ENCODE data around the gene INTS11.

Gene INTS11

GRCh38 chr1:1342061-1342562 is 17.7 kb upstream of the INTS11 start:
- no peak for TF ChIP-seq ZNF565 (CRISPR knock-in tag; conservative IDR thresholded peaks at IDR 0.05; ENCODE audit: low read depth)
- no peak for TF ChIP-seq OSR1 (CRISPR knock-in tag; IDR thresholded peaks at IDR 0.05)
- no peak for TF ChIP-seq ISL1 (CRISPR knock-in tag; IDR thresholded peaks at IDR 0.05)
- no peak for TF ChIP-seq BACH2 (CRISPR knock-in tag; IDR thresholded peaks at IDR 0.05; ENCODE audit: borderline replicate concordance)
- TF ChIP-seq ZFP3 (CRISPR knock-in tag; IDR thresholded peaks at IDR 0.05) = no peak
- no peak for TF ChIP-seq ZFP30 (CRISPR knock-in tag; IDR thresholded peaks at IDR 0.05)
- TF ChIP-seq, protein P1, sequence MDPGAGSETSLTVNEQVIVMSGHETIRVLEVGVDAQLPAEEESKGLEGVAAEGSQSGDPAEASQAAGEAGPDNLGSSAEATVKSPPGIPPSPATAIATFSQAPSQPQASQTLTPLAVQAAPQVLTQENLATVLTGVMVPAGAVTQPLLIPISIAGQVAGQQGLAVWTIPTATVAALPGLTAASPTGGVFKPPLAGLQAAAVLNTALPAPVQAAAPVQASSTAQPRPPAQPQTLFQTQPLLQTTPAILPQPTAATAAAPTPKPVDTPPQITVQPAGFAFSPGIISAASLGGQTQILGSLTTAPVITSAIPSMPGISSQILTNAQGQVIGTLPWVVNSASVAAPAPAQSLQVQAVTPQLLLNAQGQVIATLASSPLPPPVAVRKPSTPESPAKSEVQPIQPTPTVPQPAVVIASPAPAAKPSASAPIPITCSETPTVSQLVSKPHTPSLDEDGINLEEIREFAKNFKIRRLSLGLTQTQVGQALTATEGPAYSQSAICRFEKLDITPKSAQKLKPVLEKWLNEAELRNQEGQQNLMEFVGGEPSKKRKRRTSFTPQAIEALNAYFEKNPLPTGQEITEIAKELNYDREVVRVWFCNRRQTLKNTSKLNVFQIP (CRISPR knock-in tag; IDR thresholded peaks at IDR 0.05; ENCODE audit: borderline replicate concordance, low read depth) = no peak
- TF ChIP-seq ZNF70 (CRISPR knock-in tag; IDR thresholded peaks at IDR 0.05) = no peak
- no peak for TF ChIP-seq ZNF8 (CRISPR knock-in tag; IDR thresholded peaks at IDR 0.05)
- no peak for TF ChIP-seq GLIS3 (CRISPR knock-in tag; IDR thresholded peaks at IDR 0.05)
- no peak for TF ChIP-seq TSHZ2 (CRISPR knock-in tag; IDR thresholded peaks at IDR 0.05)
- TF ChIP-seq ESRRG (CRISPR knock-in tag; IDR thresholded peaks at IDR 0.05) = no peak
- TF ChIP-seq CSRNP3 (CRISPR knock-in tag; IDR thresholded peaks at IDR 0.05) = no peak
- no peak for TF ChIP-seq ZC3H10 (CRISPR knock-in tag; IDR thresholded peaks at IDR 0.05)
- TF ChIP-seq SNAI2 (CRISPR knock-in tag; IDR thresholded peaks at IDR 0.05) = no peak
- TF ChIP-seq, protein P2, sequence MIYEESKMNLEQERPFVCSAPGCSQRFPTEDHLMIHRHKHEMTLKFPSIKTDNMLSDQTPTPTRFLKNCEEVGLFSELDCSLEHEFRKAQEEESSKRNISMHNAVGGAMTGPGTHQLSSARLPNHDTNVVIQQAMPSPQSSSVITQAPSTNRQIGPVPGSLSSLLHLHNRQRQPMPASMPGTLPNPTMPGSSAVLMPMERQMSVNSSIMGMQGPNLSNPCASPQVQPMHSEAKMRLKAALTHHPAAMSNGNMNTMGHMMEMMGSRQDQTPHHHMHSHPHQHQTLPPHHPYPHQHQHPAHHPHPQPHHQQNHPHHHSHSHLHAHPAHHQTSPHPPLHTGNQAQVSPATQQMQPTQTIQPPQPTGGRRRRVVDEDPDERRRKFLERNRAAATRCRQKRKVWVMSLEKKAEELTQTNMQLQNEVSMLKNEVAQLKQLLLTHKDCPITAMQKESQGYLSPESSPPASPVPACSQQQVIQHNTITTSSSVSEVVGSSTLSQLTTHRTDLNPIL (CRISPR knock-in tag; IDR thresholded peaks at IDR 0.05; ENCODE audit: low read depth) = no peak
- TF ChIP-seq PPARA (CRISPR knock-in tag; IDR thresholded peaks at IDR 0.05; ENCODE audit: borderline replicate concordance) = no peak
- no peak for TF ChIP-seq ARNTL (CRISPR knock-in tag; IDR thresholded peaks at IDR 0.05; ENCODE audit: borderline replicate concordance, low read depth)
- no peak for TF ChIP-seq RARB (CRISPR knock-in tag; IDR thresholded peaks at IDR 0.05)
- no peak for ATAC-seq

- ATAC-seq = no peak
- TF ChIP-seq CSRNP3 (CRISPR knock-in tag; IDR thresholded peaks at IDR 0.05) (no peak), RARB (CRISPR knock-in tag; IDR thresholded peaks at IDR 0.05) (no peak), ARNTL (CRISPR knock-in tag; IDR thresholded peaks at IDR 0.05; ENCODE audit: borderline replicate concordance, low read depth) (no peak), TOX (CRISPR knock-in tag; IDR thresholded peaks at IDR 0.05; ENCODE audit: borderline replicate concordance) (no peak), CSDC2 (CRISPR knock-in tag; IDR thresholded peaks at IDR 0.05) (no peak), PPARA (CRISPR knock-in tag; IDR thresholded peaks at IDR 0.05; ENCODE audit: borderline replicate concordance) (no peak), ESRRG (CRISPR knock-in tag; IDR thresholded peaks at IDR 0.05) (no peak), TSHZ2 (CRISPR knock-in tag; IDR thresholded peaks at IDR 0.05) (no peak), ZNF70 (CRISPR knock-in tag; IDR thresholded peaks at IDR 0.05) (no peak), ISL1 (CRISPR knock-in tag; IDR thresholded peaks at IDR 0.05) (no peak)
- TF ChIP-seq, protein P2 (CRISPR knock-in tag; IDR thresholded peaks at IDR 0.05; ENCODE audit: low read depth) = no peak
- TF ChIP-seq, protein P1 (CRISPR knock-in tag; IDR thresholded peaks at IDR 0.05; ENCODE audit: borderline replicate concordance, low read depth) = no peak
Measured at GRCh38 chr1:1341549-1342021, 17.1 kb upstream of the INTS11 start.
